GM10847 (cell line): Measurements from ENCODE around the gene ADH1A.

ENCODE experiments used
- POLR2A ChIP-seq: IDR thresholded peaks from 2 replicates; pipeline ENCODE4 v1.6.1; 2011; ENCODE audit not compliant: insufficient read length; ENCODE audit errors: extremely low read depth

Gene ADH1A

DNA sequence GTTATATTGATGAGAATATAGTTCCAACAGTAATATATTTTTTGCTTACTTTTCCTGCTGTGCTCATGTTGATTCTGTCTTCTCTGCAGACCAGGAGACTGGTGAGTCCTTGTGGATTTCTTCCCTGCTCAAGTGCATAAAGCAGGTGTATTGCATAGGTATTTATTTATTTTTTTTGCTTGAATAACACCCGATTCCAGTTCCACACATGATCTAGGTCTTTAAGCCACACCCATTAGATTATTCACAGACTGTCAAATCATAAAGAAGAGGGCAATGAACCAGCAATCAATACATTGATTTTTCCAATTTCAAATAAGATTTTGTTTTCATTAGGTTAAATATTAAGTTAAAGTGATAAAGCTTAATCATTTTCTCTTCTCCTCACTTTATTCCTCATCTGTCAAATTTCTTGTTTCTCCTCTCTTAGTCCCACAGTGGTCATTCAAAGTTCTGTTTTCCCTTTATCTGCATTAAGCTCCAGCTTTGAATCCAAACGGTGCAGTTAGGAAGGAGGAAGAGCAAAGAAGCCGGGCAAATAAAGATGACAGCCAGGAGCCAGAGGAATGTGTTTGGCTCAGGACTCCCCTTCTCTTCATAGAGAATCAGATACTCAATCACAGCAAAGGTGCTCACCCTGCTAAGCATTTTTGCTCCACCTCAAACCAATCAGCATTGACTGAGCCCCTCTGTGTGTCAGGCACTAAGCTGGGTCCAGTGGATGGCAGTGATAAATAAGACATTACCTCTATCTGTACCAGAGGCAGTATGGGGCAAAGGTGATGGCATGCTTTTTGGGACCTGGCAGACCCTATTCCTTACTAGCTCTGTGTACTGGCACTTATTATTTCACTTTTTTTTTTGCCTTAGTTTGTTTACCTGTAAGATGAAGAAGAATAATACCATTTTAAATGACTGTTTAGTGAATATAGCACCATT lies at the start of gene ADH1A:
TSS of gene ADH1A (minus strand) at position 138 of the 939 bp plus-strand sequence. CDS start at position 67, 71 bp downstream.
- no peak for TF ChIP-seq POLR2A

DNA sequence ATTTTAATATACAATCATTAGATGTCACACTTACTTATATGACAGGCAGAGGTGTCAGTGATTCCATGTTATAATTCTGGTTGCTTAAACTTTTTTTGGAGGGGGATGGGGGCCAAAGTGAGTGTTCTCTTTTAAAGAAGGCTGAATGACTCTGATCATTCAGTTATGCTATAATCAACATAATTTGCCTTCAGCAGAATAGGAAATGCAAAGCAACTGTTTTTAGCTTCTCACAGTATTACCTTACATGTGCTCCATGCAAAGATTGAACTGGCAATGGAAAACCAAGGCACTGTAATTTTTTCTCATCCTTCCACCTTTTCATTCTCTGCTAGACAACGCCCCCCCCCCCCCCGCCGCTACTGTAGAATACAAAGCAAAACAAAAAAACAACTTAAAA lies 48.4 kb upstream of the ADH1A start:
- TF ChIP-seq POLR2A: no peak

DNA sequence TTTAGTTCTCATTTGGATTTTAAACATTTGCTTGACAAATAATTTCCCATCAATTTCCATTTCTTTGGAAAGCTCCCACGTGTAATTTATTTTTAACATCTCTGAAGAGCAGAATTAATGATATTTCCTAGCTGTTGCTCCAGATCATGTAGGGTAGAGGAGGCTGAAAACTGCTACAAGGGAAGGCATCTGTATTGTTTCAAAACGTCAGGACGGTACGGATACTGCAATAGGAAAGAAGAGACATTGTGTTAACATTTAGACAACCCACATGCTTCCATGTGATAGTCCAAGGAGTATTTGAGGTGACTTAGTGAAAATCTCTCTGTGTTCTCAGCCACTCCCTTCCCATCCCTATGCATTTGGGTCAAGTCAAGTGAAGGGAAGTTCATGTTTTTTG lies 45.8 kb upstream of the ADH1A start:
- no peak for TF ChIP-seq POLR2A

DNA sequence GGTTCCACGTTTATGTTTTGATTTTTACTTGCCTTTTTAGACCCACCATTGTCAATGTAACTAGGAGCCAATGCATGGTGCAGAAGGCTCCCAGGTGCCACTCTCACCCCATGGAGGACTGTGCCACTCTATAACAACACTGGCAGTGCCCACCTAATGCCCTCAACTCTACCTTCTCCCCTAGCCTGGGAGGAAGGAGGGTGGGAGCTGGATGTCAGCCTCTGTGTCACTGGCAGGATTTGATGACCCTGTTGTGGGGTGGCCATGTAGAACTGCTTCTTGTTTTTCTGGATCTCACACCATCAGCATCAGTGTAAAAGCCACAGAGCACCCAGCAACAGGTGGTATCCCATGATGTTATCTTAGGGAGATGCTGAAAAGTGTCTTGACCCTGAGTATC lies 44.1 kb upstream of the ADH1A start:
- TF ChIP-seq POLR2A: no peak

DNA sequence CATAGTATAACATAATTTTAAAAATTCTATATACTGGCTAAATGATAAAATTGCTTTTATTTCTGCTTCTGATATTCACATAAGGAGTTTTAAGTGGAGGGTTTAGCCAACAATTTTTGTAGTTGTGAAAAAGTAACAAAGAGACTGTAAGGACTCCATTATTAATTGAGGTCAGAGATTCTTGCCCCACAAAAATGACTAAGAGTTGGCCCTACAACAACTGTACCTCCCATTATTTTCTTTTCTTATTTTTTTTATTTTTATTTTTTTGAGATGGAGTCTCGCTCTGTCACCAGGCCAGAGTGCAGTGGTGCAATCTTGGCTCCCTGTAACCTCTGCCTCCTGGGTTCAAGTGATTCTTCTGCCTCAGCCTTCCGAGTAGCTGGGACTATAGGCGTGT lies 39.9 kb upstream of the ADH1A start:
- TF ChIP-seq POLR2A: no peak

DNA sequence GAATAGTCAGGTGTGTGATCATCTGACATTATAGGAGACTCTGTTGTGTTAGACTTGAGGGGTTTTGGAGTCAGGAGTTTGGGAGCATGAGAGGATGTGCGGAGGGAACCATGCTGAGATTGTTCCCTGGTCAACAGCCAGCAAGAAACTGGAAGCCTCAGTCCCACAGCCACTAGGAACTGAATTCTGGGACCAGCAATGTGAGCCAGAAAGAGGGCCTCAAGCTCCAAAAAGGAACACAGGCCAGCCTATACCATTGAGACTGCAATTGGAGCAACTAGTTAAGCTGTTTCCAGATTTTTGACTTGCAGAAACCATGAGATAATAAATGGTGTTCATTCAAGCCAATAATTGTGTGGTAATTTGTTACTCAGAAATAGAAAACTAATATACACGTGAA lies 39.1 kb upstream of the ADH1A start:
- TF ChIP-seq POLR2A: no peak

DNA sequence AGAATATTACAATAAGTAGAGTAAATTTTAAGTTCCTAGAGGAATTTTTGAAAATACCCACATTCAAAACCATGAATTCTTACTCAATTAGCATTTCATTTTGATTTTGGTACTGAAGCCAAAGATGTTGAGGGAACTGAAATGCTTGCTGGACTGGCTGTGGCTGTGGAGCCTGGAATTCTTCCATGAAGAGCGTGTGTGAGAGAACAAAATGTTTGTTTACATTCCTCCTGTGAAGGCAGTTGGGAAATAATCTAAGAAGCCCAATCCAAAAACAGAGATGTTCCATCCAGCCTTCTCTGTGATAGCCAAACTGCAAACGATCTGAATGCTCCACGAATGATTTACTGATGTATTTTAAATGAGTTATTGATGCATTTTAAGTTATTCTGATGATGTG lies 34.2 kb upstream of the ADH1A start:
- TF ChIP-seq POLR2A: no peak

DNA sequence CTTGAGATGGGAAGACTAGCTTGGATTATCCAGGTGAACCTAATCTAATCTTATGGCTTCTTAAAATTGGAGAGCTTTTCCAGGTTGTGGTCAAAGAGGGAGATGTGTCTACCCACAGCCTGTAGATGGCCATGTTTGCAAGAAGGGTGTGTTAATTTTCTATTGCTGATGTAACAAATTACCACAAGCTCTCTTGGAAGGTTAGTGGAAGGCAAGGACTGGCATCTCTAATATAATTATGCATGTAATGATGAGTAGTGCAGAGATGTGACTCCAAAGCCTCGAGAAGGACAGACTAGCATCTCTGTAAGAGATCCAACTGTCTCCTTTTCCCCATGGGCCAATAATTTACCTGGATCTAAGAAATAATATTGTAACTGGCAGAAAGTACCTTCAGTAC lies 33.6 kb upstream of the ADH1A start:
- no peak for TF ChIP-seq POLR2A

DNA sequence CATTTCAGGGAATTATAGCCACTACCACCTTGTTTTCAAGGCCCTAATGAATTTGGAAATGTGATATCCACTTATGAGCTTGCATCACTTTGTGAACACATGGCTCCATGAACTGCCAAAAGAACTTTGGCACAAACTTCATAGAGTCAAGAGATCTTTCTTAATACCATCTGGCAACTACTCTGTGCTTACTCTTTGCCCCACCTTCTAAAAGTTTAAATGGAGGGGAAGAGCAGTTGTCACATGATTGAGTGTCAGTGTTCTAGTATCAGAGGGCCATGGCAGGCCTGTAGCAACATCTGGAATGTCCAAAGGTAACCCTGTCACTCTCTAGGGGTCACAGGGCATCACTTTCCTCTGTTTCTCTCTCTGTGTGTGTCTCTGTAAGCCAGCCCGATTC lies 33.0 kb upstream of the ADH1A start:
- TF ChIP-seq POLR2A: no peak

DNA sequence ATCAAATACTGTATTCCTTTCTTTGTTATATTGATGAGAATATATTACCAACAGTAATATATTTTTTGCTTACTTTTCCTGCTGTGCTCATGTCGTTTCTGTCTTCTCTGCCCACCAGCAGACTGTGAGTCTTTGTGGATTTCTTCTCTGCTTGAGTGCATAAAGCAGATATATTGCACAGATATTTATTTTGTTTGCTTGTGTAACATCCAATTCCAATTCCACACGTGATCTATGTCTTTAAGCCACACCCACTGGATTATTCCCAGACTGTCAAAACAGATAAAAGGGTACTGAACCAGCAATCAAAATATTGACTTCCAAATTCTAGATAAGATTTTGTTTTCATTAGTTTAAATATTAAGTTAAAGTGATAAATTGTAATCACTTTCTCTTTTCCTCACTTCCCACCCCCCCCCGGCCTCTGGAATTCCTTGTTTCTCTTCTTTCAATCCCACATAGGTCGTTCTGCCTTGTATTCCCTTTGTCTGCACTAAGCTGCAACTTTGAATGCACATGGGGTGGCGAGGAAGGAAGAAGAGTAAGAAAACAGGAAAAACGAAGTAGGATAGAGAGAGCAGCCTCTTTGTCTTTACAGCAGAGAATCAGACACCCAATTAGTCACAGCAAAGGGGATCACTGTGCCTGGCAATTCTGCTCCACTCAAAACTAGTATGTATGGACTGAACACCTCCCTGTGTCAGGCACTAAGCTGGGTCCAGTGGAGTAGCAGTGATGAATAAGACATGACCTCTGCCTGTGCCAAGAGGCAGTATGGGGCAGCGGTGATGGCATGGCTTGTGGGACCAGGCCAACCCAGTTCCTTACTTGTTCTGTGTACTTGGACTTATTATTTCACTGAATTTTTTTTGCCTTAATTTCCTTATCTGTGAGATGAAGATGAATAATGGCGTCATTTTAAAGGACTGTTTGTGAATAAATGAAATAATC lies 30.7 kb upstream of the ADH1A start, which contains the start of gene ADH1B:
TSS of gene ADH1B (minus strand) at position 161 of the 951 bp plus-strand sequence. CDS start at position 91, 70 bp downstream.
- no peak for TF ChIP-seq POLR2A

DNA sequence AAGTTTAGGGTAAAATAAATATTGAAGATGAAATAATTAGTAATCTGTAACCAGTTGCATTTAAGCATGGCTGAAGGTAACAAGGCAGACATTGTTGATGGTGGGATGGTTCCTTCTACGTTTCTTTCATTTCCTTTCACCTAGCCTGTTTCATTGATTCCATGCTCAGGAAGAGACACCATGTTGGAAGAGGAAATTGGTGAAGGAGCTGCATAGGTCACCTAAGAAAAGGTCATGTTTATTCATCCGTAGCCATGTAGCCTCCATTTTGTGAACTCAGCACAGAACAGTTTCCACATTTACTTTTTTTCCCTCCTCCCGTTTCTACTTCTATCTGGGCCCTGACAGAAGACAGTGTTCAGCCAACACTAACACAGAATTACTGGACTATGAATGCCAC lies 26.6 kb upstream of the ADH1A start:
- no peak for TF ChIP-seq POLR2A

DNA sequence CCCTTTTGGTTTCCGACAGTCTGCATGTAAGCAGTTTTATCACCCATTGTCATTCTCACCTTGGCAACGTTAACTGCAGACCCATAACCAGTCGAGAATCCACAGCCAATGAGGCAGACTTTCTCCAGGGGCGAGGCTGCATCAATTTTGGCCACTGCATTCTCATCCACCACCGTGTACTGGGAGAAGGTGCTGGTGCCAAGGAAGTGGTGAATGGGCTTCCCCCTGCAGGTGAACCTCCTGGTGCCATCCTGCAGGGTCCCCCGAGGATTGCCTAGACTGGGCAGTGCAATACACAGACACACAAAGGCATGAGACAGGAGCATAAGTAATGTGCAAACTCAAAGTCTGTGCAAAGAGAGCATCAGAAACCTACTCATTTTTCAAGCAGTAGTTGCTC lies 25.1 kb upstream of the ADH1A start:
- TF ChIP-seq POLR2A: no peak

DNA sequence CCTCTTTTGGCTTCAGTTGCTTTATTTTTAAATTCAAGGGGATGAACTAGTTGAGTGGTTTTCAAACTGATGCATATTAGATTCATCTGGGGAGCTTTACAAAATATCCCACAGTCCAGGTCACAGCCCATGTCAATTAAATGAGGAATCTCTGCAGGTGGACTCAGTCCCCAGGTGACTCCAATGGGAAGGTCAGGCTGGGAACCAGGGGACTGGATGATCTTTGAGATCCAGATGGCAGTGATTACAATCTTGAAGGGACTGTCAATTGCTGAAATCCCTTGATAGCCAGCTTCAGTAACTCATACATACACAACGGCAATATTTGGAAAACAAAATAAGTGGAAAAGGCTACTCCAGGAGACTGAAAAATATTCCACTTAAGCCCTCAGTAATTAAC lies 23.4 kb upstream of the ADH1A start:
- no peak for TF ChIP-seq POLR2A

DNA sequence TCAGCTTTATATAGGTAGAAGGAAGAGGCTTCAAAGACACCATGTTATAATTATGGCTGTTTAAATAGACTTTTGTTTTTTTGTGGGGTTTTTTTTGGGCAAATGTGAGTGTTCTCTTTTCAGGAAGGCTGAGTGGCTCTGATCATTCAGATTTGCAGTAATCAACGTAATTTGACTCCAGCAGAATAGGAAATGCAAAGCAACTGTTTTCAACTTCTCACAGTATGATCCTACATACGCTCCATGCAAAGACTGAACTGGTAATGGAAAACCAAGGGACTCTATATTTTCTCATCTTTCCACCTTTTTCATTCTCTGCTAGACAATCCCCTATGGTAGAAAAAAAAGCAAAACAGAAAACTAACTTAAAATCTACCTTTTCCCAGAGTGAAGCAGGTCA lies 19.6 kb upstream of the ADH1A start:
- no peak for TF ChIP-seq POLR2A

DNA sequence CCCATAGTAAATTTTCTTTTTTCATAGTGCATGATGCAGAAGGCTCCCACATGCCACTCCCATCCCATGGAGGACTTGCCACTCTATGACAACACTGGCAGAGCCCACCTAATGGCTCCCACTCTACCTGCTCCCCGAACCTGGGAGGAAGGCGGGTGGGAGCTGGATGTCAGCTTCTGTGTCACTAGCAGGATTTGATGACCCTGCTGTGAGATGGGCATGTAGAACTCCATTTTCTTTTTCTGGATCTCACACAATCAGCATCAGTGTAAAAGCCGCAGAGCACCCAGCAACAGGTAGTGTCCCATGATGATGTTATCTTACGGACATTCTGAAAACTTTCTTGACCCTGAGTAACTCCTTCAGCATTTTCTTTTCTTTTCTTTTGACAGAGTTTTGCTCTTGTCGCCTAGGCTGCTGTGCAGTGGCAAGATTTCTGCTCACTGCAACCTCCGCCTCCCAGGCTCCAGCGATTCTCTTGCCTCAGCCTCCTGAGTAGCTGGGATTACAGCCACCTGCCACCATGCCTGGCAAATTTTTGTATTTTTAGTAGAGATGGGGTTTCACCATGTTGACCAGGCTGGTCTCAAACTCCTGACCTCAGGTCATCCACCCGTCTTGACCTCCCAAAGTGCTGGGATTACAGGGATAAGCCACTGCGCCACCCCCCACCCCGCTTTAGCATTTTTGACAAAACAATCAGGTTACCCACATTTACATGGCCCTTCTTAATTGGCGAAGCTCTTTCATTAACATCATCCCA lies 15.0 kb upstream of the ADH1A start:
- TF ChIP-seq POLR2A: no peak
